UCSD-AML1 (cell line): ENCODE measurements around the gene TCEANC.
"Not testable (repeated sequence)": the region's sequence is repeated elsewhere in the genome, so short reads cannot be mapped to it uniquely, and the experiment has no call there.

ENCODE experiments used
- DNase-seq: peaks from one replicate; lab custom pipeline; 2025; ENCODE audit not compliant: unreplicated experiment; lab: John Stamatoyannopoulos, UW

Gene TCEANC

GRCh38 chrX:13652850-13653693 is at the start of gene TCEANC:
Gene TCEANC, plus strand, starts transcription at chrX:13653141. Its CDS starts 9,368 bp downstream, at chrX:13662509.
- DNase-seq: peak; percentile 94

DNA sequence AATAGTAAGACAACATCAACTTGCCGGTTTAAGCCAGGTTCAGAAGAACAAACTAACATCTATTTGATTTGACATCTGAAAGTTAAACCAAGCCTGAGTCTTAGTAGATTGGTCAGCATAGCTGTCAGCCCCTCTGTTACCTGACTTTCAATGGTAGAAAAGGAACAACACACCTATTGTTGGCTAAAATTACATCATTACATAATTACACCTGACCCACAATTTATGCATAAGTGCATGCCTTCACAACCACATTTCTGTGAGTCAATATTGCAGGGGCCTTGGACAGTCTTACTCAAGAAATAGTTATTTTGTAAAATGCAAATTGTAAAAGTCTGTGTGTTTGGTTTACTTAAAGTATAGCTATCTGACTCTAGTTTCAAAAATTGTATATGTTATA is 47.3 kb upstream of the TCEANC start:
- DNase-seq: no peak

GRCh38 chrX:13607331-13607995 is 45.5 kb upstream of the TCEANC start:
- no peak for DNase-seq

GRCh38 chrX:13607996-13608365 is 45.0 kb upstream of the TCEANC start:
- no peak for DNase-seq

GRCh38 chrX:13614154-13614553 is 38.8 kb upstream of the TCEANC start:
- no peak for DNase-seq

DNA sequence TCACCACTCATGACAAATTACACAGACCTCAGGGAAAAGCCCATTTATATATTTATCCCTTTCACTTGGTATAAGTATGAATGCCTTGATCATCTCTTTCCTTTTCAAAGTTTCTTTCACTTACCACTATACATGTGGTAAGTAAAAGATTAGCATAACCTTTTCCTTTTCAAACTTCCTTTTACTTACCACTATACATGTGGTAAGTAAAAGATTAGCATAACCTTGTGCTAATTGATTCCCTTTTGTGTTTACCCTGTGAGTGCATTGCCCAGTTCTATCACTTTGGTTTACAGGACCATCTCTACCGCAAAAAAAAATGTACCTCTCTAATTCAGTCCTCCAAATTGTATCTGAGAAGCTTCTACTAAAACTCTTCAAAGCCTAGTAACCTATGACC is 32.7 kb upstream of the TCEANC start:
- DNase-seq: no peak

- DNase-seq: no peak
Measured at GRCh38 chrX:13622401-13622964, 30.5 kb upstream of the TCEANC start.

DNA sequence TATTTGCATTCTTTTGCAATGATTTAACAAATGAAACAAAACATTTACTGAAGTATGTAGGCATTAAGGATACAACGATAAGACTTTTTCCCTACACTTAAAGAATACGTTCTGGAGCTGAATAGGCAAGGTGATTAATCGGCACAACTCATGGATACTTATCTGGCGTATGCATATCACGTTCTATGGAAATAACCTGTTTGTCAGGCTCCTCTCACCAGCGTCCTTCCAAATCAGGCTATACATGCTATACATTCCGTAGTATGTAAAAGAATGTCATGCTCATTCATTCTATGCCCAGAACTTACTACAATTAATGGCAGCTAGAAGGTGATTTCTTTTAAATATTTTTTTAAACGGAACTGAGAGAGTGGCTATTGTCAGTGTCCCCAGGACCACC is 25.6 kb upstream of the TCEANC start:
- no peak for DNase-seq

GRCh38 chrX:13637224-13637623 is 15.7 kb upstream of the TCEANC start:
- not testable (repeated sequence) for DNase-seq

- no peak for DNase-seq
Measured at GRCh38 chrX:13638021-13638420, 14.9 kb upstream of the TCEANC start.

GRCh38 chrX:13638826-13639225 is 14.1 kb upstream of the TCEANC start:
- no peak for DNase-seq

DNA sequence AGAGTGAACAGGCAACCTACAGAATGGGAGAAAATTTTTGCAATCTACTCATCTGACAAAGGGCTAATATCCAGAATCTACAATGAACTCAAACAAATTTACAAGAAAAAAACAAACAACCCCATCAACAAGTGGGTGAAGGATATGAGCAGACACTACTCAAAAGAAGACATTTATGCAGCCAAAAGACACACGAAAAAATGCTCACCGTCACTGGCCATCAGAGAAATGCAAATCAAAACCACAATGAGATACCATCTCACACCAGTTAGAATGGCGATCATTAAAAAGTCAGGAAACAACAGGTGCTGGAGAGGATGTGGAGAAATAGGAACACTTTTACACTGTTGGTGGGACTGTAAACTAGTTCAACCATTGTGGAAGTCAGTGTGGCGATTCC is 11.3 kb upstream of the TCEANC start:
- DNase-seq: not testable (repeated sequence)

- no peak for DNase-seq
Measured at GRCh38 chrX:13645464-13646153, 7.3 kb upstream of the TCEANC start.

DNA sequence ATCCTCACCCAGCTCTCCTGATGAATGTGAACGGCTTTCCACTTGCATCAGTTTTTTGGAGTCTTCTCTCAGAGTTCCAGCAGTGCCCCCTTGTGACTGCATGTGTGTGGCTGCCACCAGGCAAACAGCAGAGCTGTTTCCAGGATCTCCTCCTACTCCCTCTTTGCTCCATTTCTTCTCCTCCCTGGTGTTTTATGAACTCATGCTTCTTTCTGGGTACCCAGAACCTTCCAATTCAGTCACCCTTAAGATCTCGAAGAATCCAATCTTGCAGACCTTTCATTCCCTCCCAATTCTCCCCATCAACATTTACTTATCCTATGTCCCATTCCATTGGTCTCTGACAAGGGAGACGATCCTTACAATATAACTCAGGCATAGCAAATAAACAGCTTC is 6.8 kb upstream of the TCEANC start:
- peak; percentile 45 for DNase-seq

GRCh38 chrX:13647709-13648212 is 5.2 kb upstream of the TCEANC start:
- peak; percentile 42 for DNase-seq

DNA sequence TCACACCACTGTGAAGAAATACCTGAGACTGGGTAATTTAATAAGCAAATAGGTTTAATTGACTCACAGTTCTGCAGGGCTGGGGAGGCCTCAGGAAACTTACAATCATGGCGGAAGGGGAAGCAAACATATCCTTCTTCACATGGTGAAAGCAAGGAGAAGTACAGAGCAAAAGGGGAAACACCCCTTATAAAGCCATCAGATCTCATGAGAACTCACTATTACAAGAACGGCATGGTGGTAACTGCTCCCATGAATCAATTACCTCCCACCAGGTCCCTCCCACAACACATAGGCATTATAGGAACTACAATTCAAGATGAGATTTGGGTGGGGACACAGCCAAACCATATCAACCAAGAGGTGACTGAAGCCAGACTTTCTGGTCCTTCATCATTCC is 4.6 kb upstream of the TCEANC start:
- not testable (repeated sequence) for DNase-seq

DNA sequence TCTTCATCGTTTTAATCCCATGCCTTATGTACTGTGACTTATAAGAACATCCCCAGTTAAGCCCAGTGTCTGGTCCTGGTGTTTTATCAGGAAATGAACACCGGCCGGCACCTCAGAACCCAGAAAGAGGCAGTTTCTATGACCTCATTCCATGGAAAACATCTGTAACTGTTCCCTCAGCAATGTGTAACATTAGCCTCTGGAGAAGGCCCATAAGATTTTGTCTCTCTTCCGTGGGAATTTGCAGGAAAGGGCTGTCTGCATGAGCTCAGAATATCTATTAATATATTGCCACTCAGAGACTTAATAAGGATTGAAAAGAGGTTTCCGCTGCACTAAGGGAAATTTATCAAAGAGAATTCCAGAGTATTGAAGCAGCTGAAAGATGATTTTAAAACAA is 3.1 kb upstream of the TCEANC start:
- DNase-seq: no peak

DNA sequence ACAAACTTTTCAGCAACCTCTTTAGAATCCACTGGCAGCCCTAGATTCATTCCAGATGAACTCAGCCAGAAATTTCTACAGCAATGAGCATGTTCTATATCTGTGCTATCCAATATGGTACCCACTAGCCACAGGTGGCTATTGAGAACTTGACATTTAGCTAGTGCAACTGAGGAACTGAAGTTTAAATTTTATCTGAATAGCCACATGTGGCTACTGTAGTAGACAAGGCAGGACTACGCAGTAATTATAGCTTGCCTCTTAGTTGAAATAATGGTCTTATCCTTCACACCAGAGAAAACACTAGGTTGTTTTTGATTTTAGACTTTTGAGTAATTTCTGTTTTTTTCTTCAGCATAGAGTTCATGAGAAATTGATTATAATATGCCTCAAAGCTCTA is 2.6 kb upstream of the TCEANC start:
- DNase-seq: no peak

- DNase-seq: no peak
Measured at GRCh38 chrX:13651150-13651549, 1.8 kb upstream of the TCEANC start.

DNA sequence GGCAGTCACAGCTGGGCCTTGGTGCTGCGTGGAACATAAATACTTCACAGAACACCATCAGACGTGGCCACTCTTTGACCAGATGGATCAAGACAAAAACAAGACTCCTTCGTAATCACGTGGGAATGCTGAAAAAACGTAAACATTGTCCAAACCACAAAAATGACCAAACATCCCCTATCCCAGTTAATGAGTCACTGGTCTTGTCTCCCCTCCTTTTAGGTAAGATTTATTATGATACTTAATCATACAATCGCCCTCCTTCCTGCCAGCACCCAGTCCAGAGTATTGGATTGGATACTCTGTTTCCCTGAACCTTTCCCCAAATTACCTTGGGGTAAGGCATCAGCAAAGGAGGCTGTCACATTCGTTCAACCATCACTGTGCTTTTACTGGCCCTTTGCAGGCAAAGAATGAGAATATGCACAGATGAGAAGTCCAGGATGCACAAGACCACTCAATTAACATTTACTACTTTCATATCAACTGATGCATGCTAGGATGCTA is 601 bp upstream of the TCEANC start:
- DNase-seq: no peak

DNA sequence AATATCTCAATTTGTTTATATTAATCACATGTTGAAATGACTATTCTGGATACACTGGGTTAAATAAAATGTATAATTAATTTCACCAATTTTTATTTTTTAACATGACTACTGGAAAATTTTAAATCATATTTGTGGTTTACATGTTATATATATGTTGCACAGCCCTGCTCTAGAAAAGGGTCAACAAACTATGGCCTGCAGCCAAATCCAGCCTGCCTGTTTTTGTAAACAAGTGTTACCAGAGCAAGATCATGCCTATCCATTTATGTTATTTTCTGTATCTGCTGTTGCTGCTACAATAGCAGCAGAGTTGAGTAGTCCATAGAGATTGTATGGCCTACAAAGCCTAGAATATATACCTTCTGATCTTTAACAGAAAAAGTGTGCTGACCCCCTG is 1.2 kb downstream of the TCEANC start:
- no peak for DNase-seq
